Activated CD8-positive, alpha-beta memory T cell treated with anti-CD3 and anti-CD28 coated beads, Interleukin-2, amount 50 U/mL, for 1 hour (primary cell): ENCODE measurements around the gene ANKRD33B.
"Not testable (repeated sequence)": the region's sequence is repeated elsewhere in the genome, so short reads cannot be mapped to it uniquely, and the experiment has no call there.

ENCODE experiments used
- DNase-seq: peaks from one replicate; pipeline ENCODE4 v3.0.0-alpha.2; 2020; ENCODE audit errors: extremely low read depth

ANKRD33B gene

GRCh38 chr5:10536931-10537579 is 26.8 kb upstream of the ANKRD33B start:
- no peak for DNase-seq

DNA sequence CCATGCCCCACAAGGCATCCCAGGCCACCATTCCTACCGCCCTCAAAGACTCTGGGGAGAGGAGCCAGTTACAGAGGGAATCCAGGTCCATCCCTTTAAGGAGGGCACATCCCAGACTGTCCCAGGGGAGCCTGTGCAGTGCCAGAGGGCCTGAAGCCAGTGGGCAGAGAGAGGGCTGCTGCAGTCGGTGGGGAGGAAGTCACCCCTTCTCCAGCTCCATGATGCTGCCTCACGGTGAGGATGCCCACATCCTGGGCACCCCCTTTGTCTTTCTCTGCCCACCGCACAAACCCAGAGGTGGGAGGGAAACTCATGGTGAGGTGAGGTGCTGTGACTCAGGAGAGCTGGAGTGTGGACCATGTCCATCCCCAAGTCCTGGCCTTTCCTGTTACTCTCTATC is 26.2 kb upstream of the ANKRD33B start:
- no peak for DNase-seq

GRCh38 chr5:10538103-10538788 is 25.6 kb upstream of the ANKRD33B start:
- no peak for DNase-seq

GRCh38 chr5:10538789-10539686 is 24.8 kb upstream of the ANKRD33B start:
- DNase-seq, result no peak

DNA sequence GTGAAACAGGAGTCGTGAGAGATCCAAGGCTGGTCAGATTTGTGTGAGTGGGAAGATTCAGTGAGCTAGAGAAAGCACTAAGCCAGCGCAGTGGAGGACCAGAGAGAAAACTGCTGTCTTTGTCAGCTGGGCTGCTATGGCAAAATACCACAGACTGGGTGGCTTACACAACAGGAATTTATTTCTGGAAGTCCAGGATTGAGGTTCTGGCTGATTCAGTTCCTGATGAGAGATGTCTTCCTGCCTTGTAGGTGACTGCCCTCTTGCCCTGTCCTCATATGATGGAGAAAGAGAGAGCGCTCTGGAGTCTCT is 24.2 kb upstream of the ANKRD33B start:
- no peak for DNase-seq

DNA sequence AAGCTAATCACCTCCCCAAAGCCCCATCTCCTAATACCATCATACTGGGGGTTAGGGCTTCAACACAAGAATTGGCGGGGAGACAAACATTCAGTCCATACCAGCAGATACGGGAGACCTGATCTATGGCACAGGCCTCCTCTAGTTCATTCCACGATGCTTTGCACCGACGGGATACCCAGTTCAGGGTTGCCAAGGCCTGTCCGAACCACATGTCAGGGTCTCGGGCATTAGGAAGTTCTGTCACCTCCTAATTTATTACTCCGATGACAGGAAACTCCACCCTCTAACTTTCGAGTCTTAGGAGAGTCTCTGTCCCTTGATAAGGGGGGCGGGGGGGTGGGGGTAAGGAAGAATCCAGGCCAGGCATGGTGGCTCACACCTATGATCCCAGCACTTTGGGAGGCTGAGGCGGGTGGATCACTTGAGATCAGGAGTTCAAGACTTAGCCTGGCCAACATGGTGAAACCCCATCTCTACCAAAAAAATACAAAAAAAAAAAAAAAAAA is 23.8 kb upstream of the ANKRD33B start:
- no peak for DNase-seq

DNA sequence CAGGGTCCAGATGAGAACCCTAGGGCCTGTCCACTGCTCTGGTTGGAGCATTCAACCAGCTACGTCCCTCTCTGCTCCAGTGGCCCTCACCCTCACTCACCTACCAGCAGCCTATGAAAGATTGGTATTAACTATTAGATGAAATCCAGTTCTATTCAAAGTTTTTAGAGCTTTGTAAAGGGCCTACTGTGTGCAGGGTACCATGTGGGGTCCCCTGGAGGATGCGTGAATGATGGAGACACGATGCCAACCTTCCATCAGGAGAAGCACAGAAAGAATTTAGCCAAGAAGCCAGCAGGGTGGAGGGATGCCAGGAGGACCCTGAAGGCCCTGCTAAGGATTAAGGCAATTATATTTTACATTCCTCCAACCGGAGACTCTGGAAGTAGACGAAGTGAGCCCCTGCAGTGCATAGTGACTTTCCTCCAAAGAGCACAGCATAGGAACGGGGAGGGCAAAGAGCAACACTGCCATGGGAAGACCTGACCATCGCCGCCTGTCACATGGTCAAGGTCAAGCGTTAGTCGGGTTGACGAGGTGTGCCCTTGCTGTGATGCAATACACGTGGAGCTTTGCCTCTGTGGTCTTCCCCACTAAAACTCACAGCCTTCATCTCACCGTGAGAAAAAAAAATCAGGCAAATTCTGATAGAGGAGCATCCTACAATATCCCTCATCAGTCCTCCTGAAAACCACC is 22.8 kb upstream of the ANKRD33B start:
- DNase-seq, result no peak

GRCh38 chr5:10542055-10542550 is 21.8 kb upstream of the ANKRD33B start:
- DNase-seq, result no peak

- DNase-seq, result no peak
Observed at GRCh38 chr5:10543585-10544040, 20.3 kb upstream of the ANKRD33B start.

DNA sequence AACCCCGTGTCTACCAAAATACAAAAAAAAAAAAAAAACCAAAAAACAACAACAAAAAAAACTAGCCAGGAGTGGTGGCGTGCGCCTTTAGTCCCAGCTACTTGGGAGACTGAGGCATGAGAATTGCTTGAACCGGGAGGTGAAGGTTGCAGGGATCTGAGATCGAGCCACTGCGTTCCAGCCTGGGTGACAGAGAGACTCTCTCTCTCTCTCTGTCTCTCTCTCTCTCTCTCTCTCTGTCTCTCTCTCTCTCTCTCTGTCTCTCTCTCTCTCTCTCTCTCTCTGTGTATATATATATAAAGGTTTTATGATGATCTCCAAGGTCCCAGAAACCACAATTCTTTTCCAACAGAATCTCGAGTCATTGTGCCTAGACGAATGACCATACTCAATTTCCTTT is 18.8 kb upstream of the ANKRD33B start:
- no peak for DNase-seq

- DNase-seq, result no peak
Observed at GRCh38 chr5:10546186-10546585, 17.7 kb upstream of the ANKRD33B start.

GRCh38 chr5:10548418-10549122 is 15.3 kb upstream of the ANKRD33B start:
- no peak for DNase-seq

GRCh38 chr5:10549123-10549514 is 14.8 kb upstream of the ANKRD33B start:
- DNase-seq, result not testable (repeated sequence)

GRCh38 chr5:10550222-10550995 is 13.5 kb upstream of the ANKRD33B start:
- no peak for DNase-seq

GRCh38 chr5:10551782-10552138 is 12.1 kb upstream of the ANKRD33B start:
- no peak for DNase-seq

DNA sequence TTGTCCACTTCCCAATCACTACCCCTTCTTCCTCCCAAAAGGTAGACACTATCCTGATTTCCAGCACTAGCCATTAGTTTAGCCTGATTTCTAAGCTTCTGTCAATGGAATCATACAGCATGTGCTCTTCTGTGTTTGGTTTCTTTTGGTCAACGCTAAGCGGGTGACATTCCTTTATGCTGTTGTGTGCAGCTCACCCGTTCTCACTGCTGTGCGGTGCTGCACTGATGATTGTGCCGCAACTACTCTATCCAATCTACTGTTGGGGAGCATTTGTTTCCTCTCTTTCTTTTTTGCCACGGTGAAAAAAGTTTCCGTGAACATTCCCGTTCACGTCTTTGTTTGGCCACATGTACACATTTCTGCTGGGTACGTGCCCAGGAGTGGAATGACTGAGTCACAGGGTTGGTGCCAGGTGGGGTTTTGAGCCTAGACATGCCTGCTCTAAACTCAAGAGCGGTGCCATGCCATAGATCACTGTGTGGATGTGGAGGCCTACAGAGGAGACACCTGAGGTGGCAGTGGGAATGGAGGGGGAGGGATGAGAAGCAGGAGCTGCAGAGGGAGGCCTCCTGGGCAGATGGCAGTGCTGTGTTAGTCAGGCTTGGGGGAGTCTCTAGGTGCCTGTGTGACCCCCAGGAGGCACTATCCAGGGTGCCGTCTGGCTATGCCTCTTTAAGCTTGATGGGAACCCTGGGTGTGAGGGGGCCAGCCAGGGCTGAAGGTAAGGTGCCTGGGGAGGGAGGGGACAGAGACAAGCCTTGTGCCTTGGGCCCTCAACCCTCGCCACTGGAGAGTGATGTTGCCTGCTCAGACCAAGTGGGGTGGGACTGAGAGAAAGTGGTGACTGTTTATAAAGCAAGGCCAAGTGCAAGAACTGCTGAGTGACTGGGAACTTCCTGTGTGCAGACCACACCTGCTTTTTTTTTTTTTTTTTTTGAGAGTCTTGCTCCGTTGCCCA is 11.4 kb upstream of the ANKRD33B start:
- DNase-seq, result no peak

- no peak for DNase-seq
Observed at GRCh38 chr5:10553476-10553875, 10.4 kb upstream of the ANKRD33B start.

GRCh38 chr5:10555277-10555684 is 8.6 kb upstream of the ANKRD33B start:
- DNase-seq, result no peak

DNA sequence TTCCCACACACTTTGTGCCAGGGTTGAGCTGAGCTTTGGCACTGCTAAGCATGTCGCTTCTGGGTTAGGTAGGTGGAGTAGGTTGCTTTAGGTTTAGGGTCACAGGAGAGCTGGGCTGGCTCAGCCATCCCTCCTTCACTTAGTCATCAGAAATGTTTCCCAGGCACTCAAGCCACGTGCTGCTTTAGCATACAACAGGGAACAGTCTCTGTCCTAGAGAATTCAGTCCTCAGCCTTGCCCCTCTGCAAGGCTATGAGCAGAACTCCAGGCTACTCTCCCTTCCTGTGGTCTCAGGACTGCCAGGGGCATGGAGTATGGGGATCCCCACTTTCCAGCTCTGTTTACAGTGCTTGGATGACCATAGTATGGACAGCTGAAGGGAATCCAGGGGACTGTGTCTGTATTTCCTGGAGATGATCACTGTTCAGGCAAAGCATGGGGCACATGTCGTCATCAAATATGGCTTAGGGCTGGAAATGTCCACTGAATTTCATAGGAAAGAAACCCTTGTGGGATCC is 7.5 kb upstream of the ANKRD33B start:
- no peak for DNase-seq
